ENCODE measurements around the gene DNPEP. TPM values are rescaled to one million over a fixed set of nuclear protein-coding genes. Genes with fewer than 3 reads are reported as not detected.

The DNPEP gene
- total RNA-seq, 3 donors from 2014 or later = 75.7 to 127 (median 125) TPM

DNA sequence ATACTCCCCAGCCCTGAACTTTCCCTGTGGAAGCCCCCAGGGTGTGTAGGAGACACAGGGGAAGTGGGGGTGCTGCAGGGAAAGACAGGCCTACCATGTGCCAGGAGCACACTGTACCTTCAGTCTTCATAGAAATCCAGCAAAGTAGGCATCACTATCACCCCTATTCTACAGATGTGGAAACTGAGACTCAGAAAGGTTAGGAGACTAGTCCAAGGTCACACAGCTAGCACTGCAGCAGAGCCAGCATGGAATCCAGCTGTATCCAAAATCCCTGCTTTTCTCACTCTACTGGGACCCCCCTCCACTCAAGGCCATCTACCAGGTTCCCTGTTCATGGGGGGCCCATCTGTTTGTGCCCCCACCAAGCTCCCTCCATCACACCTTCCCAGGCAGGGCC lies 6.8 kb downstream of the DNPEP start:
- H3K4me3 ChIP-seq = no peak overlapping the region
- ATAC-seq (no peak), DNase-seq (no peak)
- no peaks in the 10 kb centered on the region for H3K9me3 ChIP-seq
- H3K4me1 ChIP-seq (ENCODE audit: low read depth) = no peaks in the 10 kb centered on the region
- TF ChIP-seq, protein P1, sequence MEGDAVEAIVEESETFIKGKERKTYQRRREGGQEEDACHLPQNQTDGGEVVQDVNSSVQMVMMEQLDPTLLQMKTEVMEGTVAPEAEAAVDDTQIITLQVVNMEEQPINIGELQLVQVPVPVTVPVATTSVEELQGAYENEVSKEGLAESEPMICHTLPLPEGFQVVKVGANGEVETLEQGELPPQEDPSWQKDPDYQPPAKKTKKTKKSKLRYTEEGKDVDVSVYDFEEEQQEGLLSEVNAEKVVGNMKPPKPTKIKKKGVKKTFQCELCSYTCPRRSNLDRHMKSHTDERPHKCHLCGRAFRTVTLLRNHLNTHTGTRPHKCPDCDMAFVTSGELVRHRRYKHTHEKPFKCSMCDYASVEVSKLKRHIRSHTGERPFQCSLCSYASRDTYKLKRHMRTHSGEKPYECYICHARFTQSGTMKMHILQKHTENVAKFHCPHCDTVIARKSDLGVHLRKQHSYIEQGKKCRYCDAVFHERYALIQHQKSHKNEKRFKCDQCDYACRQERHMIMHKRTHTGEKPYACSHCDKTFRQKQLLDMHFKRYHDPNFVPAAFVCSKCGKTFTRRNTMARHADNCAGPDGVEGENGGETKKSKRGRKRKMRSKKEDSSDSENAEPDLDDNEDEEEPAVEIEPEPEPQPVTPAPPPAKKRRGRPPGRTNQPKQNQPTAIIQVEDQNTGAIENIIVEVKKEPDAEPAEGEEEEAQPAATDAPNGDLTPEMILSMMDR (IDR thresholded peaks at IDR 0.05) = no peak
- intact Hi-C loops (cut with DNase I, micrococcal nuclease) = no loop called here
- peaks cover 5% of the 10 kb centered on the region for H3K36me3 ChIP-seq (ENCODE audit: low read depth)

DNA sequence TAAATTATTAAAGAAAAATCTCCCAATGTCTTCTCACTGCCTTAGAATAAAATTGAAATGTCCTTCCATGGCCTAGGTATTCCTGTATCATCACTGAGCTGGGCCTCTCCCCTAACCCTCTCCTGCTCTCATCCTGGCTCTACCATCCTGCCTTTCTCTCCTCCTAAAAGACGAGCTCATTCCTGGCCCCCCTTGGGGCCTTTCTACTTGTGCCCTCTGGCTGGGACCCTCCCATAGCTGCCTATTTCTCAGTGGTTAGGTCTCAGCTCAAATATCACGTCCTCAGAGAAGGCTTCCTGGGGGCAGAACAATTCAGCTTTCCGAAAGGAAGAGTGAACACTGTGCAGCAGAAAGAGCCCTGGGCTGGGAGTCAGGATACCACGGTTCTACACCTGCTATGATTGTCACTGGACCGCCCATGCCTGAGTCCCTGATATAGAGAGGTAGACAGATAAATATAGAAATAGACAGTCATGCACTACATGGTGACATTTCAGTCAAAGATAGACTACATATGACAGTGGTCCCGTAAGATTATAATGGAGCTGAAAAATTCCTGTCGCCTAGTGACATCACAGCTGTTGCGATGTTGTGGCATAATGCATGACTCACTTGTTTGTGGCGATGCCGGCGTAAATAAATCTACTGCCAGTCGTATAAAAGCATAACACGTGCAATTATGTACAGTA lies 9.4 kb downstream of the DNPEP start:
- DNase-seq = no peak
- TF ChIP-seq, protein P1 (IDR thresholded peaks at IDR 0.05) = no peak
- Histone ChIP-seq H3K36me3 (ENCODE audit: low read depth) (no peaks in the 10 kb centered on the region), H3K4me3 (no peak overlapping the region), H3K9me3 (no peaks in the 10 kb centered on the region), H3K4me1 (ENCODE audit: low read depth) (no peaks in the 10 kb centered on the region)
- intact Hi-C loops (cut with DNase I, micrococcal nuclease) = no loop called here
- no peak for ATAC-seq

DNA sequence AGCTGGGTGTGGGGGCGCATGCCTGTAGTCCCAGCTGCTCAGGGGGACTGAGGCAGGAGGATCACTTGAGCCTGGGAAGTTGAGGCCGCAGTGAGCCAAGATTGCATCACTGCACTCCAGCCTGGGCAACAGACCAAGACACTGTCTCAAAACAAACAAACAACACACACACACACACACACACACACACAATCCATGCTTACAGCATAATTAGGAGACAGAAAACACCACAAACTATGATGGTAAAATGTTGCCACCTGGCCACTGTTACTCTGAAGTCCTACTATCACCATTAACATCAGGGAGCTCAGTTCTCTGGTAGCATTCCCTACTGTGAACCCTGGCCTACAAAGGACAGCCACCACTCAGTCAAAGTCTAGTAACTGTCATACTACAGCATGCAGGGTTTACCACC lies 18.3 kb downstream of the DNPEP start:
- H3K9me3 ChIP-seq = no peaks in the 10 kb centered on the region
- H3K36me3 ChIP-seq (ENCODE audit: low read depth) = no peaks in the 10 kb centered on the region
- intact Hi-C loops (cut with DNase I, micrococcal nuclease) = no loop called here
- TF ChIP-seq, protein P1 (IDR thresholded peaks at IDR 0.05) = no peak
- H3K4me3 ChIP-seq = no peak overlapping the region
- H3K4me1 ChIP-seq (ENCODE audit: low read depth) = peaks cover 8% of the 10 kb centered on the region
- ATAC-seq (peak; percentile 82), DNase-seq (peak in 2 of 3 donors; percentile 56 to 62)

DNA sequence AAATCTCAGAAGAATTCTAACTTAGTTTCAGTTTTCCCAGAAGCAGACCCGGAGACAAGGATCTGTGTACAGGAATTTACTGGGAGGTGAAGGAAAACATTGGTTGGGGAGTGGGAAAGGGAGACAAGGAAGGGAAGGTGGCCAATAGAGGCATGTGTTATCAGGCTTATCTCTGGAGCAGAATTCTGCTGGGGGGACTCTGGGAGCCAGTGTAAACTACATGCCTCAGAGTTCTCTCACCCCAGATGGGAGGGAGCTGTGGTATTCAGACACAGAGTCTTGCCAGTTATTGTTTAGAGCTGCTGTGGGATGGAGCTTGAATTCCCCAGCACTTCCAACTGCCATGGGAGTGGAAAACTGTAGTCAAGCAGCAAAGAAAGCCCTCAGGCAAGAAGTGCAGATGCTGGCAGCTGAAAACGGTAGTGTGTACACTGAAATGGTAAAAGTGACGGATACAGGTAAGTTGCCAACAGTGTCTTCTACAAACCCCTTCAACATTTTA lies 19.0 kb downstream of the DNPEP start:
- no peak for DNase-seq

DNA sequence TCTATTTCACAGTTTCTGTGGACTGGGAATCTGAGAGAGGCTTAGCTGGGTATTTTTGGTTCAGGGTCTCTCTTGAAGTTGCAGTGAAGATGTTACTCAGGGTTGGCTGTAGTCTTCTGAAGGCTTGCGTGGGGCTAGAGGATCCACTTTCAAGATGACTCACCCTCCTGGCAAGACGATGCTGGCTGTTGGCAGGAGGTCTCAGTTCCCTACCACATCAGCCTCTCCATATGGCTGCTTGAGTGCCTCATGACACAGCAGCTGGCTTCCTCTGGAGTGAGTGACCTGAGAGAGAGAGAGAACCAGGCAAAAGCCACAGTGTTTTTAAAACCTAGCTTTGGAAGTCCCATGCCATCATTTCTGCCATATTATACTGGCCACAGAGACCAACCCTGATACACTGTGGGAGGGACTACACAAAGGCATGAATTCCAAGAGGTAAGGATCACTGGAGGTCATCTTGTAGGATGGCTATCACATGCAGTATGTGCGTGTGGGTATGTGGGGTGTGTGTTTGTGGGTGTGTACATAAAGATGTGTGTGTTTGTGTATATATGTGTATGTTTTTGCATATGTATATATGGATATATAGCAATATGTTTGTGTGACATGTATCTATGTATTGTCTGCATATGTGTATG lies 25.1 kb downstream of the DNPEP start:
- intact Hi-C loops (cut with DNase I, micrococcal nuclease) = no loop called here
- Histone ChIP-seq H3K9me3 (no peaks in the 10 kb centered on the region), H3K4me3 (no peak overlapping the region), H3K36me3 (ENCODE audit: low read depth) (no peaks in the 10 kb centered on the region), H3K4me1 (ENCODE audit: low read depth) (peaks cover 4% of the 10 kb centered on the region)
- DNase-seq (peak; percentile 42 to 64 (median 56)), ATAC-seq (peak; percentile 73)
- TF ChIP-seq, protein P1 (IDR thresholded peaks at IDR 0.05) = no peak

More for the DNA sequence above, 19.0 kb downstream of the DNPEP start:
- Histone ChIP-seq H3K9me3 (no peaks in the 10 kb centered on the region), H3K36me3 (ENCODE audit: low read depth) (no peaks in the 10 kb centered on the region), H3K4me1 (ENCODE audit: low read depth) (peaks cover 8% of the 10 kb centered on the region), H3K4me3 (no peak overlapping the region)
- TF ChIP-seq, protein P1 (IDR thresholded peaks at IDR 0.05) = no peak
- ATAC-seq = peak; percentile 41
- intact Hi-C loops (cut with DNase I, micrococcal nuclease) = no loop called here
